ENCODE results near the gene RHBDL2.
"Not testable (repeated sequence)": the region's sequence is repeated elsewhere in the genome, so short reads cannot be mapped to it uniquely, and the experiment has no call there.

Gene RHBDL2

DNA sequence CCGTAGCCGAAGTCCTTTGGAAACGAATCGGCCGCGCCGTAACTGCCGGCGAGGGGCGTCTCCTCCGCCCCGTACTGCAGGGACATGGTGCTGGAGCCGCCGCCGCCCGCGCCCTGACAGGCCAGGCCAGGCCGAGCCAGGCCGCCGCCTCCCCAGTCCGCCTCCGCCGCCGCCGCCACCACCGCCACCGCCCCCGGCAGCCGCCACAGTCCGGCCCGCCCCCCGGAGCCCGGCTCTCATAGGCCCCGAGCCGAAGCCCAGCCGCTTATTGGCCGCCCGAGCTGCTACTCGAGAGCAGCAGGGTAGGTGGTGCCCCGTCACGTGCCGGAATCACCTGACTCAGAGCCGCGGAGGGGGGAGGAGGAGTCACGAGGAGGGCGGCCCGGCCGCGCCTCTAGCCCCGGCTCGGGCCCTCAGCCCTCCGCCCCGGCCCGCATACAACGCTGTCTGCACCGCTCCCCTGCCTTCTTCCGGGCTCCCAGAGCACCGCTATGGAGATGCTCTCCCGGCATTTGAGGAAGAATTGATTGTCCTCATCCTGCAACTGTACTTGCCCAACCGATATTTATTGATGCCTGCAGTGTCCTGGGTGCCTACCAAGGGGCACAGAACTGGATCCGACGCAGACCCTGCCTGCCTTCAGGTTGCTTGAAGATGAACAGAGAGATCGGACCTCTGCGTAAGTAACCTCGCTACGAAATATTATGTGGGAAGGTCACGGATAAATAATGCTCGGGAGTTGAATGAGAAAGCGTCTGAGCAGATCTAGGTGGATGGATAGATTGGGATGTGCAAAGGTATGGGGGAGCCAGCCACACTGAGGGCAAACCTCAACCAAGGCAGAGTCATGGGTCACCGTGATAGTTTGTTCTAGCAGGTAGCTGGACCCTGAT lies 81.8 kb downstream of the RHBDL2 start, which contains the start of gene RRAGC:
Gene RRAGC (minus strand): TSS at position 212 of the 893 bp plus-strand sequence. CDS start 126 bp downstream, at position 86.
- TF ChIP-seq, protein P1, sequence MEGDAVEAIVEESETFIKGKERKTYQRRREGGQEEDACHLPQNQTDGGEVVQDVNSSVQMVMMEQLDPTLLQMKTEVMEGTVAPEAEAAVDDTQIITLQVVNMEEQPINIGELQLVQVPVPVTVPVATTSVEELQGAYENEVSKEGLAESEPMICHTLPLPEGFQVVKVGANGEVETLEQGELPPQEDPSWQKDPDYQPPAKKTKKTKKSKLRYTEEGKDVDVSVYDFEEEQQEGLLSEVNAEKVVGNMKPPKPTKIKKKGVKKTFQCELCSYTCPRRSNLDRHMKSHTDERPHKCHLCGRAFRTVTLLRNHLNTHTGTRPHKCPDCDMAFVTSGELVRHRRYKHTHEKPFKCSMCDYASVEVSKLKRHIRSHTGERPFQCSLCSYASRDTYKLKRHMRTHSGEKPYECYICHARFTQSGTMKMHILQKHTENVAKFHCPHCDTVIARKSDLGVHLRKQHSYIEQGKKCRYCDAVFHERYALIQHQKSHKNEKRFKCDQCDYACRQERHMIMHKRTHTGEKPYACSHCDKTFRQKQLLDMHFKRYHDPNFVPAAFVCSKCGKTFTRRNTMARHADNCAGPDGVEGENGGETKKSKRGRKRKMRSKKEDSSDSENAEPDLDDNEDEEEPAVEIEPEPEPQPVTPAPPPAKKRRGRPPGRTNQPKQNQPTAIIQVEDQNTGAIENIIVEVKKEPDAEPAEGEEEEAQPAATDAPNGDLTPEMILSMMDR (IDR thresholded peaks at IDR 0.05; ENCODE audit: low read depth, low read length) = no peak
- DNase-seq (ENCODE audit: extremely low read depth, low read depth) = peak; percentile 94

GRCh38 chr1:38858833-38859560 lies 82.6 kb downstream of the RHBDL2 start:
- TF ChIP-seq, protein P1 (IDR thresholded peaks at IDR 0.05; ENCODE audit: low read depth, low read length) = no peak

DNA sequence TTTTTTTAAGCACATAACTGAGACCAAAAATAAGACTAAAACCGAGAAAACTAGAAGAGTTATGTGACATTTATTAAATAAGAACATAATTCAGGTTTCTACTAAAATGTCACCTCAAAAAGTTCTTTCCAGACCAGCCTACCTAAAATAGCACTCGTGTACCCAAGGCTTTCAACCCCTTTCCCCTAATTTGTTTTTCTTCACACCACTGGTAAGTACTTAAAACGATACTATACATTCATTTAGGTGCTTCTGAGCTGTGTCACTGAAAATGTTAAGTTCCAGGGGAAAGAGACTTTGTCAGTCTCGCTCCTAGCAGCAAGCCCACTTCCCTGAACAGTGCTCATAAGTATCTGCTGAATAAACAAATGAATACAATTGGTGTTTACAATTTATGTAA lies 88.8 kb downstream of the RHBDL2 start:
- DNase-seq (ENCODE audit: extremely low read depth, low read depth) = no peak
- TF ChIP-seq, protein P1 (IDR thresholded peaks at IDR 0.05; ENCODE audit: low read depth, low read length) = no peak

More at GRCh38 chr1:38858833-38859560, 82.6 kb downstream of the RHBDL2 start:
- no peak for DNase-seq (ENCODE audit: extremely low read depth, low read depth)

DNA sequence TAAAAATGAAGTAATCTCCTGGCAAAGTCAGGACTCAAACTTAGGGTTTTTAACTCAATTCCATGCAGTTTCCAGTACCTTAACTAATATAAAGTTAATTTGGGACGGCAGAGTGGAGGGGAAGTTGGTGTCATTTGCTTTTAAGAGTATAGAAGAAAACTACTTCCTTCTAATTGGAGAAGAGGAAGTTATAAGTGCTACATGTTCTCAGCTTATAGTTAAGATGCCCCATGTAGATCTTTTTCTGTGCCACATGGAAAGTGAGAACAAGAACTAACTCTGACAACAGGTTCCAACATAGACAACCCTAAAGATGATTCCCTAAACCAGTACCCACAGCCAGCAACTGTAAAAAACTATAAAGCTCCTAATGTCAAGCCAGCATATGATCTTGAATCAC lies 93.6 kb downstream of the RHBDL2 start:
- TF ChIP-seq, protein P1 (IDR thresholded peaks at IDR 0.05; ENCODE audit: low read depth, low read length) = no peak
- DNase-seq (ENCODE audit: extremely low read depth, low read depth) = no peak

DNA sequence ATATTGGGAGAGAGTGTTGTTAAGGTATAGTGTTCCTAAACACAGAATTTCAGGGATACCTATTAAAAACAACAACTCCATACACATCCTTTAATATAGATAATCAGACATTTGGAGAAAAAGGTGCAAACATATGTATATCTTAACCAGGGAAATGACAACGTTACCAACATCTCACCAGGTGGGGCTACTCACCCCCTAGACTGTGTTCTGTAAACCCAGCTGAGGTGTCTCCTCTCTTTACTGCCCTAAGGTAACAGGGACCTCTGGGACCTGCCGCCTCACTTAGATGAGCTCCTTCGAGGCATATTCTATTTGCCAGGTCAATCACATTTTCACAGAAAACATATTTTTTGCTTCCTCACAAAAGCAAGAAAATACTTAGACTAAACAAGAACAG lies 95.4 kb downstream of the RHBDL2 start:
- TF ChIP-seq, protein P1 (IDR thresholded peaks at IDR 0.05; ENCODE audit: low read depth, low read length) = no peak
- DNase-seq (ENCODE audit: extremely low read depth, low read depth) = no peak

DNA sequence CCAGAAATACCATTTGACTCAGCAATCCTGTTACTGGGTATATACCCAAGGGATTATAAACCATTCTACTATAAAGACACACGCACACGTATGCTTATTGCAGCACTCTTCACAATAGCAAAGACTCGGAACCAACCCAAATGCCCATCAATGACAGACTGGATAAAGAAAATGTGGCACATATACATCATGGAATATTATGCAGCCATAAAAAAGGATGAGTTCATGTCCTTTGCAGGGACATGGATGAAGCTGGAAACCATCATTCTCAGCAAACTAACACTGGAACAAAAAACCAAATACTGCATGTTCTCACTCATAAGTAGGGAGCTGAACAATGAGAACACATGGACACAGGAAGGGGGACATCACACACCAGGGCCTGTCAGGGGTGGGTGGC lies 96.5 kb downstream of the RHBDL2 start:
- not testable (repeated sequence) for DNase-seq (ENCODE audit: extremely low read depth, low read depth)

DNA sequence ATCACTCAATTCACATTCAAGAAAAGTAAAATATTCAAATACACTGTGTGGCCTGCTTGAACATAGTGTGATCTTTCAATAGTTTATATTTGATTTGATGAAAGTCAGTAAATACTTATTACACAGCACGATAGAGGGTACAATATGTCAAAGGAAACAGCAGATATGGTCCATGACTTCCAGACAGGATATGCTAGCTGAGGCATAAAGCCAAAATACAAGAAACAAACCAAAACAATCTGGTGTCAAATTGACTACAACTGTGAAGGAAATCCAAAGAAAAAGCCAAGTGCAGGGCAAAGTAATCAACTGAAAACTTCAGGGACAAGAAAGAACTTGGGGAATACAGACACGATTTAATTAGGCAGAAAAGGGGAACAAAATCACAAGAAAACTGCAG lies 101.3 kb downstream of the RHBDL2 start:
- TF ChIP-seq, protein P1 (IDR thresholded peaks at IDR 0.05; ENCODE audit: low read depth, low read length) = no peak
- no peak for DNase-seq (ENCODE audit: extremely low read depth, low read depth)
